ENCODE measurements around the gene GABRP. TPM values are rescaled to one million over a fixed set of nuclear protein-coding genes. Genes with fewer than 3 reads are reported as not detected.
"Not testable (repeated sequence)": the region's sequence is repeated elsewhere in the genome, so short reads cannot be mapped to it uniquely, and the experiment has no call there.

GABRP gene
- total RNA-seq, 1 donor from 2014 or later = not detected

DNA sequence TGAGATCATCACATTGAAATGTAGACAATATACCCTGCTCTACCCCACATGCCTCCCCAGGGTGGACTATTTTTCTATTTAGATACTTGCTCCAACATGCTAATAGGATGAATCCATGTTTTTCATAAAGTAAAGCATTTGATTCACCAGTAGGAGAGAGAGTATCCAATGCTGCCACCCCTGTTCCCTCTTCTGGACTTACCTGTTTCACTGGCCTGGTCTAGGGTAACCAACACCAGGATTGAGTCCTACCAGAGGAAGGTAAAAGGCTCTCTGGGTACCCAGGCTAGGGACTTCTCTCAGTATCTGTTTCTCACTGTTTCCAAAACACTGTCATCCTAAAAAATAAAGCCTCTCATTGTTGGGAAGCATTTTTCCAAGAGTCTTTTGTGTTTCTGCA, 30.2 kb upstream of the GABRP start:
- H3K4me3 Mint-ChIP-seq = no peak overlapping the region

DNA sequence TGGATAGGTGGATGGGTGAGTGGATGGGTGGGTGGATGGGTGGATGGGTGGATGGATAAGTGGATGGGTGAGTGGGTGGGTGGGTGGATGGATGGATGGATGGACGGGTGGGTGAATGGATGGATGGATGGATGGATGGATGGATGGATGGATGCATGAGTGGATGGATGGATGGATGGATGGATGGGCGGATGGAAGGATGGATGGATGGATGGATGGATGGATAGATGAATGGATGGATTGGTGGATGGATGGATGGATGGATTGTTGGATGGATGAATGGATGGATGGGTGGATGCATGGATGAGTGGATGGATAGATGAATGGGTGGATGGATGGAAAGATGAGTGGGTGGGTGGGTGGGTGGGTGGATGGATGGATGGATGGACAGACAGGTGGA, 29.0 kb upstream of the GABRP start:
- H3K36me3 Mint-ChIP-seq; H3K27me3 Mint-ChIP-seq (ENCODE audit: insufficient read depth, low read depth): not testable (repeated sequence)

More for the DNA sequence above, 30.2 kb upstream of the GABRP start:
- Histone ChIP-seq H3K4me1 (peaks cover 8% of the 10 kb centered on the region), H3K27ac (no peak overlapping the region), H3K4me2 (no peak overlapping the region), H3K79me2 (ENCODE audit: low read depth) (no peaks in the 10 kb centered on the region), H3F3A (ENCODE audit: low read depth) (no peaks in the 10 kb centered on the region), H3K27me3 (no peaks in the 10 kb centered on the region), H4K20me1 (ENCODE audit: low read depth) (no peaks in the 10 kb centered on the region), H2AFZ (replicated peaks) (no peak overlapping the region), H3K9ac (no peak overlapping the region), H3K9me3 (ENCODE audit: low read depth) (no peaks in the 10 kb centered on the region), H3K4me3 (no peak overlapping the region), H3K36me3 (no peaks in the 10 kb centered on the region)
- DNase-seq (ENCODE audit: low spot score) = no peak
- no peak for TF ChIP-seq EZH2phosphoT487 (IDR thresholded peaks at IDR 0.05)
- no peak for TF ChIP-seq EZH2 (IDR thresholded peaks at IDR 0.05)
- TF ChIP-seq, protein P1, sequence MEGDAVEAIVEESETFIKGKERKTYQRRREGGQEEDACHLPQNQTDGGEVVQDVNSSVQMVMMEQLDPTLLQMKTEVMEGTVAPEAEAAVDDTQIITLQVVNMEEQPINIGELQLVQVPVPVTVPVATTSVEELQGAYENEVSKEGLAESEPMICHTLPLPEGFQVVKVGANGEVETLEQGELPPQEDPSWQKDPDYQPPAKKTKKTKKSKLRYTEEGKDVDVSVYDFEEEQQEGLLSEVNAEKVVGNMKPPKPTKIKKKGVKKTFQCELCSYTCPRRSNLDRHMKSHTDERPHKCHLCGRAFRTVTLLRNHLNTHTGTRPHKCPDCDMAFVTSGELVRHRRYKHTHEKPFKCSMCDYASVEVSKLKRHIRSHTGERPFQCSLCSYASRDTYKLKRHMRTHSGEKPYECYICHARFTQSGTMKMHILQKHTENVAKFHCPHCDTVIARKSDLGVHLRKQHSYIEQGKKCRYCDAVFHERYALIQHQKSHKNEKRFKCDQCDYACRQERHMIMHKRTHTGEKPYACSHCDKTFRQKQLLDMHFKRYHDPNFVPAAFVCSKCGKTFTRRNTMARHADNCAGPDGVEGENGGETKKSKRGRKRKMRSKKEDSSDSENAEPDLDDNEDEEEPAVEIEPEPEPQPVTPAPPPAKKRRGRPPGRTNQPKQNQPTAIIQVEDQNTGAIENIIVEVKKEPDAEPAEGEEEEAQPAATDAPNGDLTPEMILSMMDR (IDR thresholded peaks at IDR 0.05) = no peak
- no peaks in the 10 kb centered on the region for H3K9me3 Mint-ChIP-seq
- H3K4me1 Mint-ChIP-seq = peaks cover 17% of the 10 kb centered on the region
- no peaks in the 10 kb centered on the region for H3K36me3 Mint-ChIP-seq
- H3K27ac Mint-ChIP-seq = no peak overlapping the region
- peaks cover 9% of the 10 kb centered on the region for H3K27me3 Mint-ChIP-seq (ENCODE audit: insufficient read depth, low read depth)

DNA sequence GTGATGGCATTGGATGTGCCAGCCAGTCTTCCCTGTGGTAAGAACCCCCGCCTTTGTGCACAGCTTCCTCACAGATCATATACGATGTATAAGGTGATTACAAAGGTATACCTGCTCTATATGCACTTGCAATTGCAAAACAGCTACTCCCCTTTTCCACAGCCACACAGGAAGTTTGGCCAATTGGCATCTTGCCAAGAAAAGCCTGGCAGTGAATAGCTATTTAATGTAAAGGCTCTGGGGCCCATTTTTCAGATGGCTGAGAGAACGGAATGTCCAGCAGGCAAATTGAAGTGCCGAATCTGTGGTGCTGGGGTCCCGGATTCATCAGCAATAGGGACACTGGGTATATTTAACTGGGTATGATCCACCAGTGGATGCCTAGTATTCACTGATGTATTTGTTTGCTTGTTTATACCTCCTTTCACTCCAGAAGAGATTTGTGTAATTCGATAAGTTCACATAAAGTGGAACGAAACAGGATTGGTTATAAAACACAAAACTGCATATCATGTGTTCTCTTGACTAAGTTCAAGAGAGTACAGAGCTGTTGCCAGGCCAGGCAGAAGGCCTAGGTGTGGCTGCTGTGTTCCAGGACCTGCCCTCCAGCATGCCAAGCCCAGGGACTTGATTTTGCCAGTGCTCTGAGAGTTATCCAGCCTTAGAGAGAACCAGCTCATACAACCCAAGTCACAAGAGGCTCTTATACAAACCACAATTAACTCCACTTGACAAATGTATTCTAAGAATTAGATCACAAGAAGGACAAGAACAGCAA, 27.7 kb upstream of the GABRP start:
- no peaks in the 10 kb centered on the region for H3K36me3 Mint-ChIP-seq
- H3K36me3 ChIP-seq = no peaks in the 10 kb centered on the region
- H4K20me1 ChIP-seq (ENCODE audit: low read depth) = no peaks in the 10 kb centered on the region
- H2AFZ ChIP-seq (replicated peaks) = no peak overlapping the region
- H3F3A ChIP-seq (ENCODE audit: low read depth) = no peaks in the 10 kb centered on the region
- no peaks in the 10 kb centered on the region for H3K4me1 ChIP-seq
- peaks cover 3% of the 10 kb centered on the region for H3K27me3 Mint-ChIP-seq (ENCODE audit: insufficient read depth, low read depth)
- H3K27ac Mint-ChIP-seq = no peak overlapping the region
- H3K4me3 ChIP-seq = no peak overlapping the region
- no peaks in the 10 kb centered on the region for H3K79me2 ChIP-seq (ENCODE audit: low read depth)
- H3K27me3 ChIP-seq = peaks cover 3% of the 10 kb centered on the region
- H3K9ac ChIP-seq = no peak overlapping the region
- peaks cover 3% of the 10 kb centered on the region for H3K4me1 Mint-ChIP-seq
- H3K27ac ChIP-seq = no peak overlapping the region
- H3K9me3 Mint-ChIP-seq = no peaks in the 10 kb centered on the region
- TF ChIP-seq EZH2 (IDR thresholded peaks at IDR 0.05) = no peak
- TF ChIP-seq EZH2phosphoT487 (IDR thresholded peaks at IDR 0.05) = no peak
- TF ChIP-seq, protein P1 (IDR thresholded peaks at IDR 0.05) = no peak
- no peaks in the 10 kb centered on the region for H3K9me3 ChIP-seq (ENCODE audit: low read depth)
- no peak overlapping the region for H3K4me3 Mint-ChIP-seq
- DNase-seq (ENCODE audit: low spot score) = no peak
- H3K4me2 ChIP-seq = no peak overlapping the region

More for the DNA sequence above, 29.0 kb upstream of the GABRP start:
- H3K4me3 ChIP-seq; H3K27ac Mint-ChIP-seq; H3K9me3 Mint-ChIP-seq; H3K4me1 Mint-ChIP-seq; H3K4me2 ChIP-seq; H3K9ac ChIP-seq; H4K20me1 ChIP-seq (ENCODE audit: low read depth); H3K9me3 ChIP-seq (ENCODE audit: low read depth); H3F3A ChIP-seq (ENCODE audit: low read depth); H3K79me2 ChIP-seq (ENCODE audit: low read depth); H3K4me1 ChIP-seq; H3K4me3 Mint-ChIP-seq; H2AFZ ChIP-seq (replicated peaks); H3K36me3 ChIP-seq; H3K27ac ChIP-seq; H3K27me3 ChIP-seq; DNase-seq (ENCODE audit: low spot score): not testable (repeated sequence)

GRCh38 chr5:170756691-170757090, 26.8 kb upstream of the GABRP start:
- Histone ChIP-seq H2AFZ (replicated peaks) (no peak overlapping the region), H3K4me3 (no peak overlapping the region), H3K79me2 (ENCODE audit: low read depth) (no peaks in the 10 kb centered on the region), H3K36me3 (no peaks in the 10 kb centered on the region), H3K27me3 (peaks cover 10% of the 10 kb centered on the region), H3K9me3 (ENCODE audit: low read depth) (no peaks in the 10 kb centered on the region), H3K4me1 (peaks cover 5% of the 10 kb centered on the region), H3F3A (ENCODE audit: low read depth) (no peaks in the 10 kb centered on the region), H3K27ac (no peak overlapping the region), H3K4me2 (no peak overlapping the region), H4K20me1 (ENCODE audit: low read depth) (no peaks in the 10 kb centered on the region), H3K9ac (no peak overlapping the region)
- H3K27ac Mint-ChIP-seq = no peak overlapping the region
- H3K36me3 Mint-ChIP-seq = no peaks in the 10 kb centered on the region
- no peaks in the 10 kb centered on the region for H3K9me3 Mint-ChIP-seq
- peaks cover 3% of the 10 kb centered on the region for H3K4me1 Mint-ChIP-seq
- TF ChIP-seq, protein P1 (IDR thresholded peaks at IDR 0.05) = no peak
- TF ChIP-seq EZH2 (IDR thresholded peaks at IDR 0.05) (no peak), EZH2phosphoT487 (IDR thresholded peaks at IDR 0.05) (no peak)
- H3K27me3 Mint-ChIP-seq (ENCODE audit: insufficient read depth, low read depth) = peaks cover 4% of the 10 kb centered on the region
- H3K4me3 Mint-ChIP-seq = no peak overlapping the region
- DNase-seq (ENCODE audit: low spot score) = no peak

All from neural progenitor cell (in vitro differentiated cells).